ENCODE measurements around the gene NAV2. TPM values are rescaled to one million over a fixed set of nuclear protein-coding genes. Genes with fewer than 3 reads are reported as not detected.

The NAV2 gene
- total RNA-seq, 1 experiment from 2014 or later = 139 TPM

DNA sequence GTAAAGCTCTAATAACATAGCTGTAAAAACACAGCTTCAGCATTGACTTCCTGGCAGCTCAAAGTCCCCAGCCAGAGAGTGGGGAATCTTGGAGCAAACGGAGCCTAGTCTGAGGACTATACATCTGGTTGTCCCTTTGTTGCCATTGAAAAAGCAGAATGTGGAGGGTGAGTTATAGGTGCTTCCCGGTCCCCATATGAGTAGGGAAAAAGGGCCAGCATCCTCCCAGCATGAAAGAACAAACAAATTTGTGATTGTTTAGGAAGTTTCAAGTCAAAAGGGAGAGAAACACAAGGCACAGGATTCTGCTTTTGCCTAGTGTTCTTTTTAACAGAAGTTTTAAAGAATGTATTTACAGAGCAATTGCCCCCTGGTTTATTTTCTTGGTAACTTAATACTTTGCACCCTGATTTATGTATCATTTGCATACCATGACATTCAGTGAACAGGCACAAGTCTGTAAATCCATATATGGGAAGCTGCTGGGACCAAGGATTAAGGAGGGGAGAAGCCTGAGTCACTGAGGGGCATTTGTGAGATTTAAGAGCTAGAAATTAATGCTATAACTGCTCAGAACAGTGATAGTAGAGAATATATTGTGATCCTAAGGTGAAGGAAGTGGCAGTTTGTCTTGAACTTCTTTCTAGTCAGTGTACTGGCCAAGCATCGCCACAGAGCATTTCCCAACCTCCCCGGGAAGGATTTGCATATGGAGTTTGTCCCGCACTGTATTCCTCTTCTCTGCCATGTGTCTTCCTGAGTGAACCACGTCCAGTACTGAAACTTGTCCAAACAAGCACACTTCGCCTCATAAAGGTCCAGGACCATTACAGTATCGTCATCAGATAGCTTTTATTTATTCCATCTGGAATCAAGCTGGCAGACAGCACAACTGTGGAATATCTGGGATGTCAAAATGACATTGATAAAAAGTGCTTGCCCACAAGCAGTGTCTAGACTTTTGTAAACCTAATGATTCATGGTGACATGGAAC lies 344.6 kb downstream of the NAV2 start:
- Mint-ChIP-seq H3K4me3 (ENCODE audit: unreplicated experiment) (no peak overlapping the region), H3K27ac (ENCODE audit: low read depth, unreplicated experiment) (peak overlapping the region; percentile 90), H3K9me3 (ENCODE audit: unreplicated experiment) (no peaks in the 10 kb centered on the region), H3K36me3 (ENCODE audit: insufficient read depth, unreplicated experiment) (peaks cover 100% of the 10 kb centered on the region), H3K4me1 (ENCODE audit: insufficient read depth, unreplicated experiment) (peaks cover 73% of the 10 kb centered on the region), H3K27me3 (ENCODE audit: insufficient read depth, unreplicated experiment) (no peaks in the 10 kb centered on the region)
- intact Hi-C loops (cut with micrococcal nuclease) = loop anchor here (1.0 to 2.0 kb wide), 2 partner anchors 32 to 106 kb away; no protein-coding TSS in a partner anchor
- ChIA-PET POLR2A (interaction anchor here (1.0 to 22.8 kb wide), 18 partner anchors 10 to 331 kb away, joined by 3 to 691 read pairs (median 6); no protein-coding TSS in a partner anchor), CTCF (interaction anchor here (0.6 to 7.1 kb wide), 18 partner anchors 11 to 454 kb away, joined by 3 to 53 read pairs (median 4); no protein-coding TSS in a partner anchor)
- TF ChIP-seq, protein P1, sequence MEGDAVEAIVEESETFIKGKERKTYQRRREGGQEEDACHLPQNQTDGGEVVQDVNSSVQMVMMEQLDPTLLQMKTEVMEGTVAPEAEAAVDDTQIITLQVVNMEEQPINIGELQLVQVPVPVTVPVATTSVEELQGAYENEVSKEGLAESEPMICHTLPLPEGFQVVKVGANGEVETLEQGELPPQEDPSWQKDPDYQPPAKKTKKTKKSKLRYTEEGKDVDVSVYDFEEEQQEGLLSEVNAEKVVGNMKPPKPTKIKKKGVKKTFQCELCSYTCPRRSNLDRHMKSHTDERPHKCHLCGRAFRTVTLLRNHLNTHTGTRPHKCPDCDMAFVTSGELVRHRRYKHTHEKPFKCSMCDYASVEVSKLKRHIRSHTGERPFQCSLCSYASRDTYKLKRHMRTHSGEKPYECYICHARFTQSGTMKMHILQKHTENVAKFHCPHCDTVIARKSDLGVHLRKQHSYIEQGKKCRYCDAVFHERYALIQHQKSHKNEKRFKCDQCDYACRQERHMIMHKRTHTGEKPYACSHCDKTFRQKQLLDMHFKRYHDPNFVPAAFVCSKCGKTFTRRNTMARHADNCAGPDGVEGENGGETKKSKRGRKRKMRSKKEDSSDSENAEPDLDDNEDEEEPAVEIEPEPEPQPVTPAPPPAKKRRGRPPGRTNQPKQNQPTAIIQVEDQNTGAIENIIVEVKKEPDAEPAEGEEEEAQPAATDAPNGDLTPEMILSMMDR (IDR thresholded peaks at IDR 0.05; ENCODE audit: unreplicated experiment) = no peak
- peak; percentile 59 for DNase-seq (ENCODE audit: unreplicated experiment)
- no TSS peak for BruUV-seq (replicated peaks)

DNA sequence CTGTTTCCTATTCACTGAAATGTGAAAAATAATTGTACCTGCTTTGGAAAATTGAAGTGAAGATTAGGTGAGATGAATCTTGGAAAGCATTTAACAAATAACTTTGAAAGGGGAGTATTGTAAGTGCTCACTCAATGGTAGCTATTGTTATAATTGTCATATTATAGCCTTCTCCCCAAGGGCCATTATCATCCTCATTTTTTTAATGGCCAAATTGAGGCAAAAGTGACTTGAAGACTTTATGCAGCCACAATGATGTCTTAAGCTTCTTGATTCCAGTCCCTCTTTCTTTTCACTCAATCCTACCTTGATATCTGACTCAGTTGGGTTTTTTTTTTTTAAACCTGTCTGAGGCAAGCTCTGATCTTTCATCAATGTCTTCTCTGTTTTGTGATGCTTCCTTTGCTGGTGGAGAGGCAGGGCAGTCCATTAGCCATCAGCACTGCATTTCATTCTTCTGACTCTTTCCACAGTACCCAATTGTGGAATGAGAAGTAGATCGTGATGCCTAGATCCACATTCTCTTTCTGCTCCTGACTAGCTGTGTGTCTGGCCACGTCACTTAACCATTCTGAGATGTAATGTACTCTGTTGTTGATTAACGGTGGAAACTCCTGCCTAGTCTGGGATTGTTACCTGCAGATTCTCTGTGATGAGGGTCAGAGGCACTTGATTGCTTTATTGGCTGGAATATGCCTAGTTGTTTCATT lies 346.3 kb downstream of the NAV2 start:
- TF ChIP-seq, protein P1 (IDR thresholded peaks at IDR 0.05; ENCODE audit: unreplicated experiment) = no peak
- peaks cover 75% of the 10 kb centered on the region for H3K4me1 Mint-ChIP-seq (ENCODE audit: insufficient read depth, unreplicated experiment)
- intact Hi-C loops (cut with micrococcal nuclease) = no loop called here
- CTCF ChIA-PET = interaction anchor here (0.6 to 7.1 kb wide), 15 partner anchors 10 to 170 kb away, joined by 3 to 53 read pairs (median 4); no protein-coding TSS in a partner anchor
- H3K27ac Mint-ChIP-seq (ENCODE audit: low read depth, unreplicated experiment) = peak overlapping the region; percentile 68
- no peaks in the 10 kb centered on the region for H3K9me3 Mint-ChIP-seq (ENCODE audit: unreplicated experiment)
- POLR2A ChIA-PET = interaction anchor here (0.6 to 22.8 kb wide), 15 partner anchors 11 to 124 kb away, joined by 3 to 691 read pairs (median 6); no protein-coding TSS in a partner anchor
- no peak for DNase-seq (ENCODE audit: unreplicated experiment)
- peak overlapping the region; percentile 22 for H3K4me3 Mint-ChIP-seq (ENCODE audit: unreplicated experiment)
- BruUV-seq (replicated peaks) = no TSS peak
- H3K36me3 Mint-ChIP-seq (ENCODE audit: insufficient read depth, unreplicated experiment) = peaks cover 100% of the 10 kb centered on the region
- no peaks in the 10 kb centered on the region for H3K27me3 Mint-ChIP-seq (ENCODE audit: insufficient read depth, unreplicated experiment)

DNA sequence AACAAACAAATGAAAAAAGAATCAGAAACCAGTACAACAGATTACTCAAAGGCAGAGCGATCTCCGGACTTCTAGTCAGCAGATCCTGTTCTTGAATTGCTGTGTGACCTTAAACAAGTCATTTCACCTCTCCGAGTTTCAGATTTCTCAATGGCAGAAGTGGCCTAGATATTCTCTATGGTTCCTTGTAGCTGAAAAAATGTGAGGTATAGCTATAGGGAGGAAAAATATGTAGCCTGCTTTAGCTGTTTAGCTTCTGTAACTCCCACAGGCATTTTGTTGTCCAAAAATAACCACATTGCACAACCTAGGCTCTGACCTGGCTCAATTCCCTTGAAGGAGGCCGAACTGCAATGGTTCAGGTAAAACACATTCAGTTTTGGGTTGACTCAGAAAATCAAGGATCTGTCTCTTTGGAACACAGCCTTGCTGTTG lies 347.0 kb downstream of the NAV2 start:
- H3K4me1 Mint-ChIP-seq (ENCODE audit: insufficient read depth, unreplicated experiment) = peaks cover 72% of the 10 kb centered on the region
- DNase-seq (ENCODE audit: unreplicated experiment) = peak; percentile 83
- no peaks in the 10 kb centered on the region for H3K27me3 Mint-ChIP-seq (ENCODE audit: insufficient read depth, unreplicated experiment)
- ChIA-PET POLR2A (interaction anchor here (0.6 to 22.8 kb wide), 13 partner anchors 10 to 124 kb away, joined by 3 to 691 read pairs (median 6); no protein-coding TSS in a partner anchor), CTCF (interaction anchor here (0.6 to 7.1 kb wide), 9 partner anchors 30 to 110 kb away, joined by 3 to 53 read pairs (median 4); no protein-coding TSS in a partner anchor)
- no TSS peak for BruUV-seq (replicated peaks)
- intact Hi-C loops (cut with micrococcal nuclease) = no loop called here
- peak overlapping the region; percentile 68 for H3K27ac Mint-ChIP-seq (ENCODE audit: low read depth, unreplicated experiment)
- no peaks in the 10 kb centered on the region for H3K9me3 Mint-ChIP-seq (ENCODE audit: unreplicated experiment)
- H3K36me3 Mint-ChIP-seq (ENCODE audit: insufficient read depth, unreplicated experiment) = peaks cover 100% of the 10 kb centered on the region
- peak overlapping the region; percentile 22 for H3K4me3 Mint-ChIP-seq (ENCODE audit: unreplicated experiment)
- TF ChIP-seq, protein P1 (IDR thresholded peaks at IDR 0.05; ENCODE audit: unreplicated experiment) = no peak
